Lung (tissue), 12 donors: ENCODE data around the gene DLL3. TPM values are rescaled to one million over a fixed set of nuclear protein-coding genes. Genes with fewer than 3 reads are reported as not detected.

Source experiments
- ATAC-seq: fragments of 200-7000 bp; cut with Tn5 transposase; one replicate; pipeline ENCODE4 v1.9.1; 2020; ENCODE audit warnings: moderate number of reproducible peaks; ENCODE audit not compliant: insufficient read depth, low FRiP score
- DNase-seq, 3 donors: peaks; one replicate each; pipeline ENCODE4 v3.0.0-alpha.2; 2013 to 2017
- H3K27ac ChIP-seq, 2 donors: one replicate each; pipeline ENCODE4 v1.5.1; 2013; ENCODE audit warnings: mild to moderate bottlenecking in 2 of 2, moderate library complexity in 2 of 2, control low read depth in 1 of 2, inconsistent platforms in 1 of 2, low read depth in 1 of 2, low read length in 1 of 2
- H3K27me3 ChIP-seq, 3 donors: one replicate each; pipeline ENCODE4 v1.5.1; 2013; ENCODE audit warnings: low read length in 2 of 3; ENCODE audit not compliant: control insufficient read depth in 3 of 3, insufficient read depth in 3 of 3
- H3K36me3 ChIP-seq, 4 donors: one replicate each; pipeline ENCODE4 v1.5.1; 2013; ENCODE audit warnings: low read length in 4 of 4, mild to moderate bottlenecking in 1 of 4, moderate library complexity in 1 of 4; ENCODE audit not compliant: control insufficient read depth in 4 of 4, insufficient read depth in 4 of 4
- H3K4me1 ChIP-seq, 5 donors: one replicate each; pipeline ENCODE4 v1.5.1; 2013; ENCODE audit warnings: low read length in 5 of 5, mild to moderate bottlenecking in 2 of 5, moderate library complexity in 1 of 5; ENCODE audit not compliant: control insufficient read depth in 5 of 5, insufficient read depth in 5 of 5
- H3K4me3 ChIP-seq: one replicate; pipeline ENCODE4 v1.5.1; 2013; ENCODE audit warnings: mild to moderate bottlenecking, control low read depth, moderate library complexity
- H3K9ac ChIP-seq, 2 donors: one replicate each; pipeline ENCODE4 v1.5.1; 2013; ENCODE audit warnings: low read length in 2 of 2, control low read depth in 1 of 2; ENCODE audit not compliant: insufficient read depth in 1 of 2
- H3K9me3 ChIP-seq, 4 donors: one replicate each; pipeline ENCODE4 v1.5.1; 2013; ENCODE audit warnings: low read length in 3 of 4, mild to moderate bottlenecking in 1 of 4, moderate library complexity in 1 of 4; ENCODE audit not compliant: control insufficient read depth in 4 of 4, insufficient read depth in 3 of 4
- WGBS, 2 donors: extraction: QIAGEN DNeasy Blood & Tissue Kit; methylation state at CpG; one replicate each; pipeline ENCODE4 v1.1.7; 2013; 5-methylcytosine and 5-hydroxymethylcytosine counted together
- polyA plus RNA-seq, 2 donors: library from polyadenylated mRNA; stranded (reverse); fragments of 200-250 nt; gene quantifications; one replicate each; pipeline ENCODE4 v1.2.1, GENCODE V29; 2013
- total RNA-seq, 2 donors: library from RNA; depleted of rRNA in 1 of 2; stranded (reverse); fragments of >200 nt in 1 of 2; gene quantifications; one replicate each; pipeline ENCODE4 v1.2.1, GENCODE V29; 2014 to 2021
- TF ChIP-seq, protein P1 (sequence below): IDR thresholded peaks from 2 replicates; pipeline ENCODE4 v1.5.1; 2012; ENCODE audit warnings: mild to moderate bottlenecking; ENCODE audit errors: control extremely low read depth, extremely low read depth
- donor health status: control.
- donor health status: control.
- donor health status: Bipolar disorder and iron deficiency.
- donor health status: healthy.
- donor health status: DM: yes; HTN: yes; CAD: no.

Gene DLL3
- total and polyA plus RNA-seq, 4 donors: 0.07 TPM; not detected in 3

DNA sequence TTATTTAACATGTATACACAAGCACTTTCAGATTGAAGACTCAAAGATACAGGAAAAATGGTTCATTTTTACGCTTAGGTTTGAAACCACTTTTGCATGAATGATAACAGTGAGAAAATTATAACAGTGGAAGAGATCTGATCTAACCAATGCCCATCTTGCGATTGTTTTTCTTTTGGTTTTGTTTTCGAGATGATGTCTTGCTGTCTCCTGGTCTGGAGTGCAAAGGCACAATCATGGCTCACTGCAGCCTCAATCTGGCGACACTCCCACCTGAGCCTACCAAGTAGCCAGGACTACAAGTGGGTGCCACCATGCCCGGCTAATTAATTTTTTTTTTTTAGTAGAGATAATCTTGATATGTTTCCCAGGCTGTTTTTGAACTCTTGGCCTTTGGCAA, 51.5 kb downstream of the DLL3 start:
- ATAC-seq (no peak), DNase-seq (no peak)
- no peak overlapping the region for H3K27ac ChIP-seq
- H3K9ac ChIP-seq: no peak overlapping the region
- H3K4me3 ChIP-seq: no peak overlapping the region
- no peaks in the 10 kb centered on the region for H3K4me1 ChIP-seq
- no peaks in the 10 kb centered on the region for H3K36me3 ChIP-seq
- TF ChIP-seq, protein P1, sequence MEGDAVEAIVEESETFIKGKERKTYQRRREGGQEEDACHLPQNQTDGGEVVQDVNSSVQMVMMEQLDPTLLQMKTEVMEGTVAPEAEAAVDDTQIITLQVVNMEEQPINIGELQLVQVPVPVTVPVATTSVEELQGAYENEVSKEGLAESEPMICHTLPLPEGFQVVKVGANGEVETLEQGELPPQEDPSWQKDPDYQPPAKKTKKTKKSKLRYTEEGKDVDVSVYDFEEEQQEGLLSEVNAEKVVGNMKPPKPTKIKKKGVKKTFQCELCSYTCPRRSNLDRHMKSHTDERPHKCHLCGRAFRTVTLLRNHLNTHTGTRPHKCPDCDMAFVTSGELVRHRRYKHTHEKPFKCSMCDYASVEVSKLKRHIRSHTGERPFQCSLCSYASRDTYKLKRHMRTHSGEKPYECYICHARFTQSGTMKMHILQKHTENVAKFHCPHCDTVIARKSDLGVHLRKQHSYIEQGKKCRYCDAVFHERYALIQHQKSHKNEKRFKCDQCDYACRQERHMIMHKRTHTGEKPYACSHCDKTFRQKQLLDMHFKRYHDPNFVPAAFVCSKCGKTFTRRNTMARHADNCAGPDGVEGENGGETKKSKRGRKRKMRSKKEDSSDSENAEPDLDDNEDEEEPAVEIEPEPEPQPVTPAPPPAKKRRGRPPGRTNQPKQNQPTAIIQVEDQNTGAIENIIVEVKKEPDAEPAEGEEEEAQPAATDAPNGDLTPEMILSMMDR: no peak
- WGBS, 2 donors: 86 to 92% methylated on average over 5 of the region's 5 CpGs
- H3K9me3 ChIP-seq: no peaks in the 10 kb centered on the region
- peaks cover 0 to 14% (median 0%) of the 10 kb centered on the region in 3 donors for H3K27me3 ChIP-seq

DNA sequence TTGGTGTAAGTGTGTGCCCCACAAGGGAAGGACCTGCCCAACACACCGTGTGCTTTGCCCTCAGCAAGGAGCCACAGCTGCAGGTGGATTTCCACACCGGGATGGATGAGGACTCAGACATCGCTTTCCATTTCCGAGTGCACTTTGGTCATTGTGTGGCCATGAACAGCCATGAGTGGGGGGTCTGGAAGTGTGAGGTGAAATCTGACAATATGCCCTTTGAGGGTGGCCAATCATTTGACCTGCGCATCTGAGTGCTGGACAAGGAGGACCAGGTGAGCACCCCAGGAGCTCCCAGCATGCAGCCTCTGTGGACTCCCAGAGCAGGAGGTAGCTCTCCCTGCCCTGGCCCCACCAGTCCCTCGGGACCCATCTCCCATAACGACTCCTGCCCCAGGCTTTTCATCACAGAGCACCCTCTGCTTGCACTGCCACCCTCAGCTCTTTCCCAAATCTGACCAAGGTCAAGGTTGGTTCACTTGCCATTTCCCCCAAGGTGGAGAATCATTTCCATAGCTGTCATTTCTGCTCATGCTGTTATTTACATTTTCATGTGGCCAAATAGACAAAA, 54.4 kb downstream of the DLL3 start:
- TF ChIP-seq, protein P1: no peak
- H3K27ac ChIP-seq: no peak overlapping the region
- no peaks in the 10 kb centered on the region for H3K4me1 ChIP-seq
- no peaks in the 10 kb centered on the region for H3K36me3 ChIP-seq
- DNase-seq: no peak
- no peak for ATAC-seq
- H3K9me3 ChIP-seq: no peaks in the 10 kb centered on the region
- peaks cover 0 to 11% (median 0%) of the 10 kb centered on the region in 3 donors for H3K27me3 ChIP-seq
- 61 to 75% methylated on average over 7 of the region's 7 CpGs for WGBS, 2 donors
- no peak overlapping the region for H3K9ac ChIP-seq
- H3K4me3 ChIP-seq: no peak overlapping the region

DNA sequence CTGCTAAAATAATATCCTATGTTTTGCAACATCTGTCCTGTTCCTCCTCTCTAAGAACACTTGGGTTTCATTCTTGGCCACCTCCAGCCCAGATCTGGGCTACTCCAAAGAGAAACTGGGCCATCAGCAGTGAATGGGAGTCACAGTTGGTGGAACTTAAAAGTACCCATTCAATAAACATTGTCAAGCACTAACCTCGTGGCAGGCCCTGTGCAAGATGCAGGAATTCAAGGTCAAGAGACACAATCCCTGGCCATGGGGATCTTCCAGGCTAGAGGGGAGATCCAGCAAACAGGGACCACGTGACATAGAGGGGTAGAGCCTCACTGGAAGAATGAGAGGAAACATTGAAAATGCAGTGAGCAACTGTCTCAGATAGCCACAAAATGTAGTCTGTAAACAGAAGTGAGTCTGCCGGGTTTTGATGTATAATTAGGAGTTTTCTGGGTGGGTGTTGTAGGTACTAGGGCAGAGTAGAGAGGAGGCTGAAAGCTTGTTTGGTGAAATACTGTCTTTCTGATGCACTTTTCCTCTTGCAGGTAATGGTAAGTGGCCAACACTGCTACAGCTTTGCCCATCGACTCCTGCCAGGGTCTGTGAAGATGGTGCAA, 56.1 kb downstream of the DLL3 start:
- no peak for ATAC-seq
- 76 to 81% methylated on average over 4 of the region's 4 CpGs for WGBS, 2 donors
- H3K9ac ChIP-seq: no peak overlapping the region
- peaks cover 0 to 11% (median 0%) of the 10 kb centered on the region in 3 donors for H3K27me3 ChIP-seq
- DNase-seq: no peak
- no peak overlapping the region for H3K27ac ChIP-seq
- no peak overlapping the region for H3K4me3 ChIP-seq
- TF ChIP-seq, protein P1: no peak
- H3K4me1 ChIP-seq: peaks cover 0 to 2% (median 0%) of the 10 kb centered on the region in 5 donors
- no peaks in the 10 kb centered on the region for H3K36me3 ChIP-seq
- no peaks in the 10 kb centered on the region for H3K9me3 ChIP-seq

DNA sequence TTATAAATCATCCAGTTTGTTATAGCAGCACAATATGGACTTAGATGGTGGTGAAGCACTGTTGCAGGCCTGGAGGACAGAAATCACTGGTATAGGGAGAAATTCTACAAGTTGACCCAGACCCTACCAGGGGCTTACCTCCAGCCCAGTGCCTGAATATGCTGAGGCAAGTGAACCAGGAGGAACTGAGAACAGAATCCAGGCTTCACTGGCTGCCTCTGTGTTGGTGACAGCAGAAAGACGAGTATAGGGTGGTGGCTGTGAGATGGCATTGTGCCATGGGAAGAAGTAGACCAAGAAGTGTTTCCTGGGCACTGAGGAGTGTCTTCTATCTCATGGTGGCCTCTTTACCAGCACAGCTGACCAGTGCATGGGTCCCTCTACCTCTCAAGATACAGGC, 57.1 kb downstream of the DLL3 start:
- ATAC-seq (no peak), DNase-seq (no peak)
- Histone ChIP-seq H3K27ac (no peak overlapping the region), H3K36me3 (no peaks in the 10 kb centered on the region), H3K9me3 (no peaks in the 10 kb centered on the region), H3K4me3 (no peak overlapping the region), H3K4me1 (peaks cover 0 to 2% (median 0%) of the 10 kb centered on the region in 5 donors), H3K9ac (no peak overlapping the region), H3K27me3 (peaks cover 0 to 11% (median 0%) of the 10 kb centered on the region in 3 donors)
- WGBS, 2 donors: 47 to 50% methylated on average over 1 of the region's 1 CpG
- TF ChIP-seq, protein P1: no peak
